Activated CD4-positive, alpha-beta T cell treated with anti-CD3 and anti-CD28 coated beads for 48 hours (primary cell): ENCODE results near the gene FRAT2.
A peak's percentile ranks its signal among the peaks of the same experiment; 100 is the strongest.
"Not testable (repeated sequence)": the region's sequence is repeated elsewhere in the genome, so short reads cannot be mapped to it uniquely, and the experiment has no call there.

Source experiments
- DNase-seq: peaks from one replicate; pipeline ENCODE4 v3.0.0-alpha.2; 2020

Gene FRAT2

DNA sequence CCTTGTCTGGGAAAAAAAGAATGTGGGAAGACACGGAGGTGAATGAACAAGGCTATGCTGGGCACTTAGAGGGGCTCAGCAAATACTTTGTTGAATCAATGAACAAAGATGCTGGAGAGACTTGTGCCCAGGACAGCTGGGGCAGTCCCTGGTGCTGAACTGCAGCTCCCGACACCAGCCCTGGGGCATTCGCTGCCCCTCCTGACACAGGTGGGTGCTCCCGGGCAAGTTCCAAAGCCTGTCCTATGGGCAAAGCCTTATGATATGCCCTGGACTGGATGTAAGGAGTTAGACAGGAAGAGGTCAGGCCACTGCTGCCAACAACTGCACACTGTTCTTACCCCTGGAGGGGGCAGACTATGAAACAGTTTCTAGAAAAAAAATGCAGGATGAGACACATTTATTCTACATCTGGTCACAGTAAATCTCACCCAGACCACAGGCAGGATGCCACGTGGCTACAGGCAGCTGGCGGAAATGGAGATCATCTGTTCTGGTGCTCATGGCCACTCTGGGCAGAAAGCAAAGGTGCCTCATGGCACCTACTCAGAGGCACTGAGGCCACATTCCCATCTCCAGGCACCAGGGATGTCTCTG, 21.9 kb upstream of the FRAT2 start:
- no peak for DNase-seq

DNA sequence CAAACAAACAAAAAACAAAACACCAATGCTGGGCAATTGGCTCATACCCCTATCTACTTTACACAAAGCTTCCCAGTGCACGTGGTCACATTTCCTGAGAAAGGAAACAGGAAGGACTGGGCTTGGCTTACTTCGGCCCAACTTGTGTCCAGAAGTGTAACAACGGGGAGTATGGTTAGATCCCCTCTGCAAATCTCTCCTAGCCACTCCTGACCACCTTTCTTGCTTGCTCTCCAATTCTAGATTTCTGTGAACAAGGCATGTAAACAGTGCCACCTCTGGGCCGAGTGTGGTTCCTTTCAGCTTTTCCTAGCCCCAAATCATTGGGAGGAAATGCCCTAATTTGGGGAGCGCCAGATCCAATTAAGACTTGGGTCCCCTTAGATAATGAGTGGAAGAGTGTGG, 21.0 kb upstream of the FRAT2 start:
- no peak for DNase-seq

DNA sequence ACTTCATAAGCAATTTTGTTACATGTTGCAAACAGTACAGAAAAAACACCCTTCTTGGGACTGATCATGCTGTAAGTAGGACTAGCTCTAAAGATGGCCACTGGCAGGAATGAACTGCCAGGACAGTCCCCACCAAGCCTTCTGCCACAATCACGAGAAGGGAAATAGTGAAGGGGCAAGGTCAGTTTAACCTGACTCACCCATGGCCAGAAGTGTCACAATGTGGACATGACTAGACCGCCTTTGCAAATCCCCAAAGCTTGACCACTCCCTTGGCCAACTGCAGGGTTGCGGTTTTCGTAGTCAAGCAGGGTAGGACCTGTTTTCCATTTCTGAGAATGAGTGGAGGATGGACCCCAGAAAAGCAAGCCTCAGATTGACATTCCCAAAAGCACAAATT, 19.4 kb upstream of the FRAT2 start:
- no peak for DNase-seq

DNA sequence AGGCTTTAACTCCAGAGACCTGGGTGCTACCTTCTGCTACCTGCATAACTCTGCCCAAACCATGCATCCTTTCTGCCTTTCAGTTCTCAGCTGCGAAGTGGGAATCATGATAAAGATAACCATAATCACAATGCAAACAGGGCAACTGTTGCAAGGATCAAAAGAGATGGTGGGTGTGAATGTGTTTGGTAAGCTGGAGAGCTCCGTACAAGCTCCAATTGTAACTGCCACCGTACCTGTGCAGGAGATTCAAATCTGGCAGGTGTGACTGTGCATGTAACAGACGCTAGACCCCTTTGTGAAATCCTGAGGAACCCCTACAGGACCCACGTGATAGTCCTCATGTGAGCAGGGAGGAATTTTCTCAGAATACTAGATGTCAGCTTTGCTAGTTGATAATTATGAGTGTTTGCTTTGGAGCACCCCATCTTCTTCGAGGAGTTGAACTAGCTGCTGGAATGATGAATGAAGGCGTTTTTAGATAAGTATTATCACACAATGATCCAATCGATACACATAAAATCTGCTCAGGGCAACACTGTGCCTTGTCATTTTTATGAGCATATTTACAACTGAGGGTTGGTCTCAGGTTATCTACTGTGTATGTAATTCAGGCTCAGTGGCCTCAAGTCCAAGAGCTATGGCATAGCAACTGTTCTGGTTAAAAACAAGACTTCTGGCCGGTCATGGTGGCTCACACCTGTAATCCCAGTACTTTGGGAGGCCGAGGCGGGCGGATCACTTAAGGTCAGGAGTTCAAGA, 15.4 kb upstream of the FRAT2 start:
- DNase-seq = no peak

DNA sequence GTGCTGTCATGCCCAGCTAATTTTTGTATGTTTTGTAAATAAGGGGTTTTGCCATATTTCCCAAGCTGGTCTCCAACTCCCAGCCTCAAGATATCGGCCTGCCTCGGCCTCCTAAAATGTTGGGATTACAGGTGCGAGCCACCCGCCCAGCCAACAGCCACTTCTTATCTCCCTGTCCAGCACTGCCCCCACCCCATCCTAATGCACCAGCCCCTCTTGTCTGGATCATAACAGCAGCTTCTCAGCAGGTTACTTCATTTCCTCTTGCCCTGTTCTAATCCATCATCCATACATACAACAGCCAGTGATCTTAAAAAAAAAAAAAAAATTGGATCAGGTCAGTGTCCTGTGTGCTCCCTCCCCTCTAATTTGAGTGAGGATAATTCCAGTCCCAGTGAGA, 12.8 kb upstream of the FRAT2 start:
- no peak for DNase-seq

GRCh38 chr10:97343664-97344063, 9.1 kb upstream of the FRAT2 start:
- DNase-seq = not testable (repeated sequence)

DNA sequence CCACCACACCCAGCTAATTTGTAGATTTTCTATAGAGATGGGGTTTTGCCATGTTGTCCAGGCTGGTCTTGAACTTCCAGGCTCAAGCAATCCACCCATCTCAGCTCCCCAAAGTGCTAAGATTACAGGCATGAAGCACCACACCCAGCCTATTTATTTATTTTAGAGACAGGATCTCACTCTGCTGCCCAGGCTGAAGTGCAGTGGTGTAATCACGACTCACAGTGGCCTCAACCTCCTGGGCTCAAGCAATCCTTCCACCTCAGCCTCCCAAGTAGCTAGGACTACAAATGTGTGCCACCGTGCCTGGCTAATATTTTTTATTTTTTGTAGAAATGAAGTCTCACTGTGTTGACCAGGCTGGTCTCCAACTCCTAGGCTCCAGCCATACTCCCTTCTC, 6.9 kb upstream of the FRAT2 start:
- no peak for DNase-seq

DNA sequence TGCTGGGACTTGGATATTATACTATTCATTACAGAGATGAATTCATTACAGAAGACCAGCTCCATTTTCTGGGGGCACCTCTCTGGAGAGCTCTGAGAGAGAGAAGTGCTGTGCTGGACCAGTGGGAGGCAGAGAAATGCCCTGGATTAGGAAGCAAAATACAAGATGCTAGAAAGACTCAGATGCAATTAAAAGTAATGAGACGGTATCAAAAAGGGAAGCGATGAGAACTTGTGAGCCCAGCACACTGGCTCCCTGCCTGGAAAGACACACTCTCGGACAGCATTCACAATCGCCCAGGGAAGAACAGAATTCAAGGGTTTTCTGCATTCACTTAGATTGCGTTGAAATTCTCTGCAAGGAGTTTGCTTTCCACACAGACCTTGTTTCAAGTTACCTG, 3.5 kb upstream of the FRAT2 start:
- DNase-seq = no peak

GRCh38 chr10:97336942-97337831, 2.7 kb upstream of the FRAT2 start:
- DNase-seq = no peak

DNA sequence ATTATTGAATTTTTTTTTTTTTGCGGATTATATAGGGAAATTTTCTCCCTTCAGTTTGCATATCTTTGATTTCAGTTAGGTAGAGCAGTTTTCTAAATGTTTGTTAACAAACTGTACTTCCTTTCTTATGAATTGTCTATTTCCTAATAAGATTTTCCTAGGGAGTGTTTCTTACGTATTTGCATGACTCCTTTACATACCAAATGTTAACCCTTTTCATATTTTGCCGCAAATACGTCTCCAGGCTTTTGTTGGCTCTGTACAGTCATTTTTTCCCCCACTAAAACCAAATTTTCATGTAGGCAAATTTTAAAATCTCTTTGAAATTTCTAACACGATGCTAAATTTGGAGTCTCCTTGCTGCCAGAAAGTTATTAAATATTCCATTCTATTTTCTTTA, 1.9 kb upstream of the FRAT2 start:
- DNase-seq = no peak

GRCh38 chr10:97336006-97336405, 1.5 kb upstream of the FRAT2 start:
- DNase-seq = no peak

DNA sequence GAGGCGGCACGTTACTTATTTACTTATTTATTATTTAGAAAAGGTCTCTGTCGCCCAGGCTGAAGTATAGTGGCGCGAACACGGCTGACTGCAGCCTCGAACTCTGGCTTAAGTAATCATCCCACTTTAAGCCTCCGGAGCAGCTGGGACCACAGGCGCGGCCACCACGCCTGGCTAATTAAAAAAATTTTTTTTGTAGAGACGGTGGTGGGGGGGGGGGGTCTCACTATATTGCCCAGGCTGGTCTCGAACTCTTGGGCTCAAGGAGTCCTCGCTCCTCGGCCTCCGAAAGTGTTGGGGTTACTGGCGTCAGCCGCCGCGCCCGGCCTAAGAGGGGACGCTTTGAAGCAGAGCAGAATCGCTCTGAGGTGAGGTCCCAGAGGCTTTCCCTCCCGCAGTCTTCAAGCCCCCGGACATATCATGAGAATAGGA, 675 bp upstream of the FRAT2 start:
- no peak for DNase-seq

DNA sequence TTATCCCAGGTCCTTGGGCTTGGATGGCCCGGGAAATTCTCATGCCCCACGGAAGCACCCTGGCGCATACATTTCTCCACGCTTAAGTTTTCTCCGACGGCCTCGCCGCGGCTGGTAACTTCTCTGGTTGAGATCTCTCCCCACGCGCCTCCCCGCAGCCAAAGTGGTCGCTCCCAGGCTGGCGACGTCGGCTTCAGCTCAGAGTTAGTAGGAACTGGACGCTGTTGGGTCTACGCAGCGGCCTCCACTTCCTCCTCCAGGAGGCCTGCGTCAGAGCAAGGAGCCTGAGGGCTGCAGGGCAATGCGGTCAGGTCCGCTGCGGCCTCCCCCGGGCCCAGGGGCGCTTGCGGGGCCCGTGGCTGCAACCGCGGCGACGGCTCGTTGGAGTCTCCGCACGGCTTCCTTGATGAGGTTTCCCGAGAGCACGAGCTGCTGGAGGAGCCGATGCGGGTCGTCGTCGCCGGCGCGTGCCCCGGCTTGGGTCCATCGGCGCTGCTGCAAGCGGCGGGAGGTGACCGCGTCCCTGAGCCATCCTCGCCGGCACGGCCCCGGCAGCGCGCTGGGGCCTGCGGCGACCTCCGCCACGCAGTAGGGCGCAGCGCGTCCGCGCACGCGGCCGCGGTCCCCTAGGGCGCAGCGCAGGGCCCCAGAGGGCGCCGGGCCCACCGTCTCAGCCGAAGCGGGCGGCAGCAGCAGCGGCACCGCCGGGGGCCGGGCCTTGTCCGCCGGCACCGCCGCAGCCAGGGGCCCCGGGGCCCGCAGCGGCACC, 744 bp downstream of the FRAT2 start:
- peak; percentile 61 for DNase-seq

DNA sequence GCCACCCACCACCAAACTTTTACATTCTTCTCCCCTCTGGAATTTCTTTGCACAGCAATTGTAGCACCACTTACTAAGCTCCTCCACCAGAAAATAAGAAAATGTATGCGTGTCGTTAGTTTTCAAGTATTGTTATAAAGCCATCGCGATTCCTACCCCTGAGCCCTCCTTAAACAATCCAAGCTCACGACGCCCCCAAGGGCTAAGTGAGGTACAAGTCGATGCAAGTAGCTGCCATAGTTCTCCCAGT, 1.3 kb downstream of the FRAT2 start:
- no peak for DNase-seq

- DNase-seq = peak; percentile 14
Observed at GRCh38 chr10:97332591-97333350, 1.8 kb downstream of the FRAT2 start.

GRCh38 chr10:97331153-97331703, 3.3 kb downstream of the FRAT2 start:
- DNase-seq = no peak

- DNase-seq = no peak
Observed at GRCh38 chr10:97329766-97330165, 4.8 kb downstream of the FRAT2 start.

- DNase-seq = peak; percentile 8
Observed at GRCh38 chr10:97328646-97329453, 5.7 kb downstream of the FRAT2 start.

- DNase-seq = no peak
Observed at GRCh38 chr10:97327348-97328294, 6.9 kb downstream of the FRAT2 start.

DNA sequence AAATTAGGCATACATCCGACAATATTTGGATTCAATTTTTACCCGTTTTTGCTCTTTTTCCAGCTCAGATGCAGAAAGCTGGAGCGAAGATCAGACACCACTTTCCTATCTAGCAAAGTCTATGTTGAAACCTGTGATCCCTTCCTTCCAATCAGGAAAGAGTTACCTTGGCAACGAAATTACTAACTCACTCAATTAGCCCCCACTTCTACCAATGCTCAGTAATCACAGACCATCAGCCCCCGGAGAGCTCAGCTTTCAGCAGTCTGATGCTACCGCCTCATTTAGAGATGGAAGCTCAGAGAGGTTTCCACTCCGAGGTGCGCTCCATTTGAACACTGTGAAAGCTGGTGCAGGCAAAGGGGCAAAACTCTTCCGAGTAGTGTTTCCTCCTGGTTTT, 8.8 kb downstream of the FRAT2 start:
- no peak for DNase-seq
